NCI-H146 (cell line): ENCODE data around the gene SMURF2.

Experiments used
- DNase-seq: peaks from one replicate; lab custom pipeline; 2025; lab: John Stamatoyannopoulos, UW

The SMURF2 gene

GRCh38 chr17:64537488-64537887 is 124.6 kb downstream of the SMURF2 start:
- no peak for DNase-seq

GRCh38 chr17:64536913-64537312 is 125.2 kb downstream of the SMURF2 start:
- no peak for DNase-seq

GRCh38 chr17:64535357-64535756 is 126.8 kb downstream of the SMURF2 start:
- DNase-seq = no peak

- no peak for DNase-seq
These were observed 127.9 kb downstream of the SMURF2 start for GRCh38 chr17:64534187-64534586.

GRCh38 chr17:64533784-64534183 is 128.3 kb downstream of the SMURF2 start:
- no peak for DNase-seq

- no peak for DNase-seq
These were observed 129.7 kb downstream of the SMURF2 start for GRCh38 chr17:64532409-64532808.

GRCh38 chr17:64531955-64532371 is 130.1 kb downstream of the SMURF2 start:
- DNase-seq = no peak

GRCh38 chr17:64529221-64529620 is 132.9 kb downstream of the SMURF2 start:
- no peak for DNase-seq

GRCh38 chr17:64527914-64528313 is 134.2 kb downstream of the SMURF2 start:
- no peak for DNase-seq

- DNase-seq = no peak
These were observed 141.7 kb downstream of the SMURF2 start for GRCh38 chr17:64520359-64520758.

- DNase-seq = no peak
These were observed 142.5 kb downstream of the SMURF2 start for GRCh38 chr17:64519601-64520000.

- DNase-seq = no peak
These were observed 146.3 kb downstream of the SMURF2 start for GRCh38 chr17:64515829-64516228.

- no peak for DNase-seq
These were observed 146.7 kb downstream of the SMURF2 start for GRCh38 chr17:64515419-64515818.

- DNase-seq = no peak
These were observed 152.9 kb downstream of the SMURF2 start for GRCh38 chr17:64509179-64509578.

GRCh38 chr17:64508683-64509082 is 153.4 kb downstream of the SMURF2 start:
- no peak for DNase-seq

- DNase-seq = peak; percentile 66
These were observed 154.7 kb downstream of the SMURF2 start for GRCh38 chr17:64507413-64507782.

GRCh38 chr17:64506576-64507412 is 155.3 kb downstream of the SMURF2 start, which contains the start of gene CEP95:
TSS of gene CEP95 (plus strand) at chr17:64506977. CDS start at chr17:64507098, 121 bp downstream.
- DNase-seq = peak; percentile 97

GRCh38 chr17:64506201-64506575 is 155.9 kb downstream of the SMURF2 start, which contains the start of gene DDX5:
TSS of gene DDX5 (minus strand) at chr17:64506289. CDS start at chr17:64506119, 170 bp downstream.
- peak; percentile 98 for DNase-seq

GRCh38 chr17:64505340-64506200 is 156.5 kb downstream of the SMURF2 start:
- DNase-seq = peak; percentile 90

- DNase-seq = no peak
These were observed 157.3 kb downstream of the SMURF2 start for GRCh38 chr17:64504769-64505339.

- DNase-seq = no peak
These were observed 158.0 kb downstream of the SMURF2 start for GRCh38 chr17:64503821-64504768.
